H1 (cell line): ENCODE results near the gene PLEKHG1. TPM values are rescaled to one million over a fixed set of nuclear protein-coding genes. Genes with fewer than 3 reads are reported as not detected.

Experiments
- BRCA1 ChIP-seq: IDR thresholded peaks from 2 replicates; pipeline ENCODE4 v1.6.1; 2012; ENCODE audit warnings: low read depth, low read length, improper control_type of control experiment
- CBX8 ChIP-seq: fragments of 300-800, 300-1000 bp; sonication (generic); IDR thresholded peaks from 2 replicates; pipeline ENCODE4 v1.7.1; 2016; ENCODE audit warnings: low read depth, low read length, borderline replicate concordance
- EP300 ChIP-seq, 2 experiments: IDR thresholded peaks; 1 replicate in 1 of 2; 2 replicates in 1 of 2; pipeline ENCODE4 v1.6.1; 2011 to 2012; ENCODE audit warnings: low read depth in 2 of 2, low read length in 2 of 2, mild to moderate bottlenecking in 2 of 2, borderline replicate concordance in 1 of 2, inconsistent platforms in 1 of 2, moderate library complexity in 1 of 2
- HDAC6 ChIP-seq: IDR thresholded peaks from one replicate; pipeline ENCODE4 v1.7.1; 2012; ENCODE audit warnings: low read depth, mild to moderate bottlenecking, inconsistent platforms, low read length, moderate library complexity
- JUN ChIP-seq: IDR thresholded peaks from 2 replicates; pipeline ENCODE4 v1.6.1; 2011; ENCODE audit warnings: low read depth, mild to moderate bottlenecking, improper control_type of control experiment, low read length
- RNF2 ChIP-seq: fragments of 200-900, 300-1000 bp; sonication (generic); IDR thresholded peaks from 2 replicates; pipeline ENCODE4 v1.7.1; 2016; ENCODE audit warnings: borderline replicate concordance, low read depth, mild to moderate bottlenecking, antibody characterized with exemption, low read length; ENCODE audit not compliant: poor library complexity, severe bottlenecking; ENCODE audit errors: missing control alignments
- SIRT6 ChIP-seq: IDR thresholded peaks from one replicate; pipeline ENCODE4 v1.7.1; 2012; ENCODE audit warnings: low read length, inconsistent platforms
- SP4 ChIP-seq: IDR thresholded peaks from 2 replicates; pipeline ENCODE4 v1.6.1; 2012; ENCODE audit warnings: low read length, inconsistent platforms
- YY1 ChIP-seq: IDR thresholded peaks from 2 replicates; pipeline ENCODE4 v1.6.1; 2011; ENCODE audit warnings: low read depth, mild to moderate bottlenecking, low read length
- polyA plus RNA-seq, 7 experiments: library from polyadenylated mRNA; depleted of rRNA in 3 of 7; stranded (reverse) in 5 of 7; unstranded in 2 of 7; fragments of >200 nt in 5 of 7; fragments of 200-250 nt in 2 of 7; gene quantifications; 1 replicate in 5 of 7; 2 replicates in 1 of 7; 4 replicates in 1 of 7; pipeline versions ENCODE4 v1.2.1 to v1.2.3, GENCODE V29; 2011 to 2013; ENCODE audit warnings: missing spikeins in 2 of 7, mixed read lengths in 2 of 7
- total RNA-seq: library from RNA; stranded (reverse); fragmentation: NEBNext Ultra II Directional; extraction: Animal tissue kit (Norgen Biotek cat#: 25700); gene quantifications from 2 replicates; pipeline ENCODE4 v1.2.1, GENCODE V29; 2021
- TF ChIP-seq, protein P1 (sequence below): IDR thresholded peaks from 2 replicates; pipeline ENCODE4 v1.6.1; 2011; ENCODE audit warnings: low read length, improper control_type of control experiment

Gene PLEKHG1
- total and polyA plus RNA-seq, 2 of the 8 experiments (the other 6 are each of a cell fraction or from before 2014, with no cell fraction given), result 0.94 to 2.2 TPM

DNA sequence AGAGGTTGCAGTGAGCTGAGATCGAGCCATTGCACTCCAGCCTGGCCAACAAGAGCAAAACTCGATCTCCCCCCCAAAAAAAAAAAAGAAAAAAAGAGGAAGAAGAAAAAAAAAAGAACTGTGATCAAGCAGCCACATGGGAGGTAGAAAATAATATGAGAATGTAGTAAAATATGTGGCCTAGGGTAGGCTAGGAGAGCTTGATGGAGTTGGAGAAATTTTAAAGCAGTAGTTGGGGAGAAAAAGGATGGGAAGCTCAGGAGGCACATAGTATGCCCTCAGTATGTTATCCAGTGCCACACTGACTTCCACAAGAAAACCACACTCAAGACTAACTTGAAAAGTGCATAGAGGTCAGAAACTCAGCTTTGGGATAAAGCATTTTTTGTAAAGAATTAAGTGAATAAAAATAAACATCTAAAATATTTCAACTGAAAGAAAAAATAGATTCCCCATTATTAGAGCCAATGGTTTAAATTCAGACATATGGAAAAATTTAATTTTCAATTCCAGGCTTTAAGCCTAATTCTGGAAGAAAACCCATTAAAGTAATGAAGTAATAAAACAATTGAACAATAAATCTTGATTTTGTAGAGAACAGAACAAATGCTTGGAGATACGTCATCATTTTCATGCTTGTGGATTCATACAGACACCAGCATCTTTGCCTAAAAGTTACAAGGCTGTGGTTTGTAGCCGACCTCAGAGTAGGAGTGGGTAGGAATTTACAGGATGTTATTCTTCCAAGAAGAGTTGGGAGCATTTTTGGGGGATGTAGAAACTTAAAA lies 34.7 kb downstream of the PLEKHG1 start (continued):
- TF ChIP-seq CBX8, result no peak
- no peak for TF ChIP-seq YY1
- TF ChIP-seq JUN, result no peak
- TF ChIP-seq BRCA1, result no peak
- TF ChIP-seq HDAC6, result no peak
- TF ChIP-seq, protein P1, sequence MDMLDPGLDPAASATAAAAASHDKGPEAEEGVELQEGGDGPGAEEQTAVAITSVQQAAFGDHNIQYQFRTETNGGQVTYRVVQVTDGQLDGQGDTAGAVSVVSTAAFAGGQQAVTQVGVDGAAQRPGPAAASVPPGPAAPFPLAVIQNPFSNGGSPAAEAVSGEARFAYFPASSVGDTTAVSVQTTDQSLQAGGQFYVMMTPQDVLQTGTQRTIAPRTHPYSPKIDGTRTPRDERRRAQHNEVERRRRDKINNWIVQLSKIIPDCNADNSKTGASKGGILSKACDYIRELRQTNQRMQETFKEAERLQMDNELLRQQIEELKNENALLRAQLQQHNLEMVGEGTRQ, result no peak
- TF ChIP-seq RNF2, result no peak
- no peak for TF ChIP-seq EP300 (IDR thresholded peaks at IDR 0.05; ENCODE audit: borderline replicate concordance in 1 of 2, low read depth in 2 of 2, low read length in 2 of 2)
- no peak for TF ChIP-seq SIRT6
- no peak for TF ChIP-seq SP4
